HCT116 (cell line): ENCODE results near the gene SUCLG2.

Experiments
- CTCF ChIP-seq, 3 experiments: fragments of 200-600 bp in 1 of 3; sonication (generic) in 1 of 3; IDR thresholded peaks in 2 of 3; conservative IDR thresholded peaks in 1 of 3; 2 replicates each; pipeline ENCODE4 v1.5.1; 2012 to 2017; ENCODE audit warnings: low read depth in 2 of 3, low read length in 2 of 3, antibody characterized with exemption in 1 of 3, borderline replicate concordance in 1 of 3, control low read depth in 1 of 3, mild to moderate bottlenecking in 1 of 3, mixed read lengths in 1 of 3, mixed run types in 1 of 3, moderate library complexity in 1 of 3; ENCODE audit not compliant: insufficient read depth in 1 of 3
- EZH2 ChIP-seq: fragments of 200-600 bp; sonication (generic); IDR thresholded peaks from 2 replicates; pipeline ENCODE4 v1.6.1; 2017; ENCODE audit warnings: antibody characterized with exemption, mixed run types
- EZH2phosphoT487 ChIP-seq: fragments of 200-600 bp; IDR thresholded peaks from 2 replicates; pipeline ENCODE4 v1.6.1; 2018; ENCODE audit warnings: antibody characterized with exemption, borderline replicate concordance
- POLR2A ChIP-seq: IDR thresholded peaks from 2 replicates; pipeline ENCODE4 v1.7.0; 2011; ENCODE audit warnings: borderline replicate concordance; ENCODE audit not compliant: insufficient read depth, insufficient read length; ENCODE audit errors: extremely low read depth
- POLR2AphosphoS5 ChIP-seq: IDR thresholded peaks from 2 replicates; pipeline ENCODE4 v1.6.1; 2011; ENCODE audit warnings: mild to moderate bottlenecking, low read depth, low read length, moderate library complexity
- SIN3A ChIP-seq: IDR thresholded peaks from 2 replicates; pipeline ENCODE4 v1.6.1; 2012; ENCODE audit warnings: low read depth
- YY1 ChIP-seq: IDR thresholded peaks from 2 replicates; pipeline ENCODE4 v1.6.1; 2011; ENCODE audit warnings: low read length, low read depth, moderate library complexity, mild to moderate bottlenecking; ENCODE audit not compliant: insufficient replicate concordance; ENCODE audit errors: extremely low read depth
- ZFX ChIP-seq: fragments of 450-650 bp; IDR thresholded peaks from 2 replicates; pipeline ENCODE4 v1.6.1; 2017
- TF ChIP-seq, protein P1 (sequence below): IDR thresholded peaks from 2 replicates; pipeline ENCODE4 v1.6.1; 2012

- TF ChIP-seq POLR2A (no peak), EZH2phosphoT487 (no peak), YY1 (no peak), CTCF (IDR thresholded peaks at IDR 0.05 in 2 of 3, conservative IDR thresholded peaks at IDR 0.05 in 1 of 3; ENCODE audit: borderline replicate concordance in 1 of 3, insufficient read depth in 1 of 3, low read depth in 2 of 3, low read length in 2 of 3) (no peak), EZH2 (no peak), ZFX (no peak), POLR2AphosphoS5 (no peak), SIN3A (no peak)
- TF ChIP-seq, protein P1, sequence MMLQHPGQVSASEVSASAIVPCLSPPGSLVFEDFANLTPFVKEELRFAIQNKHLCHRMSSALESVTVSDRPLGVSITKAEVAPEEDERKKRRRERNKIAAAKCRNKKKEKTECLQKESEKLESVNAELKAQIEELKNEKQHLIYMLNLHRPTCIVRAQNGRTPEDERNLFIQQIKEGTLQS: no peak
Measured at GRCh38 chr3:67642190-67642589, 12.2 kb downstream of the SUCLG2 start.
